Spleen (tissue), 11 donors: Measurements from ENCODE around the gene TMEM131. TPM values are rescaled to one million over a fixed set of nuclear protein-coding genes. Genes with fewer than 3 reads are reported as not detected.

Experiments
- DNase-seq: peaks from one replicate; pipeline ENCODE4 v3.0.0-alpha.2; 2020
- H3K27ac ChIP-seq, 8 donors: fragments of 200-600 bp; sonication (generic) in 7 of 8; 1 replicate in 4 of 8; 2 replicates in 4 of 8; pipeline versions ENCODE4 v1.5.0 to v1.8.0; 2016 to 2021; ENCODE audit warnings: inconsistent platforms in 4 of 8, mild to moderate bottlenecking in 4 of 8, moderate library complexity in 1 of 8
- H3K27me3 ChIP-seq, 7 donors: fragments of 200-600 bp; sonication (generic) in 6 of 7; replicated peaks in 1 of 7; 1 replicate in 4 of 7; 2 replicates in 3 of 7; pipeline versions ENCODE4 v1.5.0 to v1.8.0; 2016 to 2021; ENCODE audit warnings: inconsistent platforms in 3 of 7, mild to moderate bottlenecking in 1 of 7
- H3K36me3 ChIP-seq, 6 donors: fragments of 200-600 bp; sonication (generic) in 5 of 6; 1 replicate in 4 of 6; 2 replicates in 2 of 6; pipeline versions ENCODE4 v1.5.0 to v1.8.0; 2016 to 2021; ENCODE audit warnings: inconsistent platforms in 2 of 6
- H3K4me1 ChIP-seq, 6 donors: fragments of 200-600 bp; sonication (generic) in 5 of 6; 1 replicate in 3 of 6; 2 replicates in 3 of 6; pipeline versions ENCODE4 v1.5.0 to v1.8.0; 2016 to 2021; ENCODE audit warnings: inconsistent platforms in 3 of 6
- H3K4me3 ChIP-seq, 8 donors: fragments of 200-600 bp; sonication (generic) in 7 of 8; 1 replicate in 4 of 8; 2 replicates in 4 of 8; pipeline versions ENCODE4 v1.5.0 to v1.8.0; 2016 to 2021; ENCODE audit warnings: inconsistent platforms in 4 of 8, mild to moderate bottlenecking in 4 of 8, moderate library complexity in 2 of 8
- H3K9me3 ChIP-seq, 8 donors: fragments of 200-600 bp; sonication (generic) in 7 of 8; 1 replicate in 4 of 8; 2 replicates in 4 of 8; pipeline versions ENCODE4 v1.5.0 to v1.8.0; 2016 to 2021; ENCODE audit warnings: inconsistent platforms in 4 of 8
- CTCF ChIP-seq, 11 experiments: fragments of 200-600 bp in 7 of 11; fragments of 450-650 bp in 4 of 11; sonication (generic) in 4 of 11; IDR thresholded peaks in 8 of 11; conservative IDR thresholded peaks in 3 of 11; 1 replicate in 7 of 11; 2 replicates in 4 of 11; pipeline versions ENCODE4 v1.4.0 to v1.8.0; 2016 to 2021; ENCODE audit warnings: antibody characterized with exemption in 11 of 11, inconsistent platforms in 4 of 11, mild to moderate bottlenecking in 1 of 11
- POLR2A ChIP-seq, 3 donors: fragments of 450-650 bp; IDR thresholded peaks; one replicate each; pipeline ENCODE4 v1.5.1; 2017; ENCODE audit warnings: antibody characterized with exemption in 3 of 3, mild to moderate bottlenecking in 1 of 3
- POLR2AphosphoS5 ChIP-seq, 3 donors: sonication (generic); formaldehyde crosslinking; IDR thresholded peaks; one replicate each; pipeline ENCODE4 v1.5.1; 2017; ENCODE audit warnings: antibody characterized with exemption in 3 of 3
- WGBS, 5 donors: extraction: QIAGEN DNeasy Blood & Tissue Kit in 3 of 5; methylation state at CpG; one replicate each; pipeline versions ENCODE4 v1.1.5 to v1.1.7; 2013 to 2018; 5-methylcytosine and 5-hydroxymethylcytosine counted together
- intact Hi-C: fragments of 100-400 bp; cut with DNase I; formaldehyde crosslinking; loops from one replicate; pipeline ENCODE4 v1.15.0; 2023; ENCODE audit warnings: low total_unique reads
- polyA plus RNA-seq, 3 donors: library from polyadenylated mRNA; stranded (reverse); fragments of 200-250 nt; gene quantifications; one replicate each; pipeline ENCODE4 v1.2.1, GENCODE V29; 2013
- total RNA-seq, 7 donors: library from RNA; depleted of rRNA in 3 of 7; stranded (reverse); fragments of >200 nt in 3 of 7; fragmentation: NEBNext Ultra II Directional in 4 of 7; extraction: Animal tissue kit (Norgen Biotek cat#: 25700) in 4 of 7; gene quantifications; one replicate each; pipeline versions ENCODE4 v1.1.0 to v1.2.1, GENCODE V29; 2016 to 2021
- donor health status: healthy with polysubstance abuse.
- donor health status: DM: no; HTN: no; CAD: no; lungs with moderate emphysema.
- donor health status: DM: no; HTN: no; CAD: no.
- donor health status: Bipolar disorder and iron deficiency.
- donor health status: healthy.
- donor health status: DM: no; HTN: no; CAD: no.
- donor health status: DM: yes; HTN: yes; CAD: no.

Gene TMEM131
- total and polyA plus RNA-seq, 10 donors = 9.2 to 74.0 (median 61.6) TPM

GRCh38 chr2:97723156-97724072 lies 272.3 kb downstream of the TMEM131 start:
- H3K36me3 ChIP-seq = peaks cover 0 to 39% (median 0%) of the 10 kb centered on the region in 6 donors
- no peak overlapping the region for H3K27ac ChIP-seq
- H3K4me3 ChIP-seq = no peak overlapping the region
- H3K27me3 ChIP-seq = no peaks in the 10 kb centered on the region
- intact Hi-C loops = no loop called here
- TF ChIP-seq POLR2A (IDR thresholded peaks at IDR 0.05) (no peak), POLR2AphosphoS5 (IDR thresholded peaks at IDR 0.05) (peak in 1 of 3 donors; percentile 26), CTCF (IDR thresholded peaks at IDR 0.05 in 8 of 11, conservative IDR thresholded peaks at IDR 0.05 in 3 of 11) (no peak)
- H3K4me1 ChIP-seq = peaks cover 0 to 97% (median 22%) of the 10 kb centered on the region in 6 donors
- WGBS, 5 donors = 88 to 96% (median 92%) methylated on average over 37 of the region's 37 CpGs
- peak; percentile 66 for DNase-seq
- no peaks in the 10 kb centered on the region for H3K9me3 ChIP-seq

- Histone ChIP-seq H3K4me1 (peaks cover 0 to 97% (median 27%) of the 10 kb centered on the region in 6 donors), H3K27ac (peak overlapping the region in 1 of 8 donors; percentile 5), H3K4me3 (no peak overlapping the region), H3K9me3 (no peaks in the 10 kb centered on the region), H3K36me3 (peaks cover 0 to 38% (median 0%) of the 10 kb centered on the region in 6 donors), H3K27me3 (no peaks in the 10 kb centered on the region)
- peak; percentile 44 for DNase-seq
- TF ChIP-seq CTCF (IDR thresholded peaks at IDR 0.05 in 8 of 11, conservative IDR thresholded peaks at IDR 0.05 in 3 of 11) = no peak
- TF ChIP-seq POLR2AphosphoS5 (IDR thresholded peaks at IDR 0.05) = no peak
- no peak for TF ChIP-seq POLR2A (IDR thresholded peaks at IDR 0.05)
- 91 to 97% (median 95%) methylated on average over 6 of the region's 6 CpGs for WGBS, 5 donors
- intact Hi-C loops = no loop called here
These were observed 273.5 kb downstream of the TMEM131 start for GRCh38 chr2:97722227-97722626.

- Histone ChIP-seq H3K4me1 (peaks cover 0 to 97% (median 33%) of the 10 kb centered on the region in 6 donors), H3K9me3 (no peaks in the 10 kb centered on the region), H3K4me3 (no peak overlapping the region), H3K27me3 (no peaks in the 10 kb centered on the region), H3K27ac (peak overlapping the region in 3 of 8 donors; percentile 26 to 47 (median 41)), H3K36me3 (peaks cover 0 to 23% (median 0%) of the 10 kb centered on the region in 6 donors)
- DNase-seq = peak; percentile 18
- 76 to 87% (median 79%) methylated on average over 2 of the region's 2 CpGs for WGBS, 5 donors
- TF ChIP-seq CTCF (IDR thresholded peaks at IDR 0.05 in 8 of 11, conservative IDR thresholded peaks at IDR 0.05 in 3 of 11) = no peak
- no peak for TF ChIP-seq POLR2AphosphoS5 (IDR thresholded peaks at IDR 0.05)
- no peak for TF ChIP-seq POLR2A (IDR thresholded peaks at IDR 0.05)
- intact Hi-C loops = no loop called here
These were observed 275.0 kb downstream of the TMEM131 start for GRCh38 chr2:97720746-97721145.
